ENCODE measurements around the gene ATG2B. TPM values are rescaled to one million over a fixed set of nuclear protein-coding genes. Genes with fewer than 3 reads are reported as not detected.

The ATG2B gene, protein sequence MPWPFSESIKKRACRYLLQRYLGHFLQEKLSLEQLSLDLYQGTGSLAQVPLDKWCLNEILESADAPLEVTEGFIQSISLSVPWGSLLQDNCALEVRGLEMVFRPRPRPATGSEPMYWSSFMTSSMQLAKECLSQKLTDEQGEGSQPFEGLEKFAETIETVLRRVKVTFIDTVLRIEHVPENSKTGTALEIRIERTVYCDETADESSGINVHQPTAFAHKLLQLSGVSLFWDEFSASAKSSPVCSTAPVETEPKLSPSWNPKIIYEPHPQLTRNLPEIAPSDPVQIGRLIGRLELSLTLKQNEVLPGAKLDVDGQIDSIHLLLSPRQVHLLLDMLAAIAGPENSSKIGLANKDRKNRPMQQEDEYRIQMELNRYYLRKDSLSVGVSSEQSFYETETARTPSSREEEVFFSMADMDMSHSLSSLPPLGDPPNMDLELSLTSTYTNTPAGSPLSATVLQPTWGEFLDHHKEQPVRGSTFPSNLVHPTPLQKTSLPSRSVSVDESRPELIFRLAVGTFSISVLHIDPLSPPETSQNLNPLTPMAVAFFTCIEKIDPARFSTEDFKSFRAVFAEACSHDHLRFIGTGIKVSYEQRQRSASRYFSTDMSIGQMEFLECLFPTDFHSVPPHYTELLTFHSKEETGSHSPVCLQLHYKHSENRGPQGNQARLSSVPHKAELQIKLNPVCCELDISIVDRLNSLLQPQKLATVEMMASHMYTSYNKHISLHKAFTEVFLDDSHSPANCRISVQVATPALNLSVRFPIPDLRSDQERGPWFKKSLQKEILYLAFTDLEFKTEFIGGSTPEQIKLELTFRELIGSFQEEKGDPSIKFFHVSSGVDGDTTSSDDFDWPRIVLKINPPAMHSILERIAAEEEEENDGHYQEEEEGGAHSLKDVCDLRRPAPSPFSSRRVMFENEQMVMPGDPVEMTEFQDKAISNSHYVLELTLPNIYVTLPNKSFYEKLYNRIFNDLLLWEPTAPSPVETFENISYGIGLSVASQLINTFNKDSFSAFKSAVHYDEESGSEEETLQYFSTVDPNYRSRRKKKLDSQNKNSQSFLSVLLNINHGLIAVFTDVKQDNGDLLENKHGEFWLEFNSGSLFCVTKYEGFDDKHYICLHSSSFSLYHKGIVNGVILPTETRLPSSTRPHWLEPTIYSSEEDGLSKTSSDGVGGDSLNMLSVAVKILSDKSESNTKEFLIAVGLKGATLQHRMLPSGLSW (N-terminal part only)
- total RNA-seq: 10 to 100 TPM; 16.2 to 17.6 TPM

DNA sequence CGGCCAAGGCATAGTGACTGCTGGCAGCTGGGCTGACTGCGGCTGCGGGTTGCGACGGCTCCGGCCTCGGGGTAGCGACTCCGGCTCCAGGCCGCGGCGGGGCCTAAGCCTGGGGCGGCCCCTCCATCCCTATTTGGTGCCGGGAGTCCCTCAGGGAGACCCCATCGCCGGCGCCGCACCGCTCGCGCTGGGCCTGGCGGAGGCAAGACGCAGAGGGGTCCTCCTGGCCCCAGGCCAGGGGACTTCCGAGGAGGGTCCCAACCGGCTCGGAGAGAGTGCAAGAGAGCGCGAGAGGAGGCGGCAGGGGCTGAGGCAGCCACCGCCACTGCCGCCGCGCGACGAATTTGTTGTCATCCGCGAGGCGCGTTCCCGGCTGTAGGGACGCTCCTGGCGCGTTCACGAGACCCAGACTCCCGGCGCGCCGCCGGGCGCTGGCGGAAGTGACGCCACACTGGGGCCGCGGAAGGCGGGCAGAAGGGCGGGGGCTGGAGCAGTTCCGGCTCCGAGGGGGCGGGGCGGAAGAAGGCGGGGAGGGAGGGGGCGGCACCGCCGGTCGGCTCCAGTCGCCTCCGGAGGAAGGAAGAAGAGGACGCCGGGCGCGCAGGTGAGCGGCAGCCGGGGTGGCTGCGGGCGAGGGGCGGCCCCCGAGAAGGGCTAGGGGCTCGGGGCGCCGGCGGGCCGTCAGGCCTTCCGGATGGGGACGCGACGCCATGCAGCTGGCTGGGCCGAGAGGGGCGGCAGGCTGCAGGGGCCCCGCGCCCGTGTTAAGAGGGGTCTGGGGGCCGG is at the start of gene ATG2B, which contains the start of gene GSKIP:
Gene ATG2B (minus strand): TSS at position 377 of the 786 bp plus-strand sequence. CDS start 365 bp downstream, at position 12.
Gene GSKIP (plus strand): TSS at position 562 of the 786 bp plus-strand sequence. CDS start 18,722 bp downstream, outside the sequence.

DNA sequence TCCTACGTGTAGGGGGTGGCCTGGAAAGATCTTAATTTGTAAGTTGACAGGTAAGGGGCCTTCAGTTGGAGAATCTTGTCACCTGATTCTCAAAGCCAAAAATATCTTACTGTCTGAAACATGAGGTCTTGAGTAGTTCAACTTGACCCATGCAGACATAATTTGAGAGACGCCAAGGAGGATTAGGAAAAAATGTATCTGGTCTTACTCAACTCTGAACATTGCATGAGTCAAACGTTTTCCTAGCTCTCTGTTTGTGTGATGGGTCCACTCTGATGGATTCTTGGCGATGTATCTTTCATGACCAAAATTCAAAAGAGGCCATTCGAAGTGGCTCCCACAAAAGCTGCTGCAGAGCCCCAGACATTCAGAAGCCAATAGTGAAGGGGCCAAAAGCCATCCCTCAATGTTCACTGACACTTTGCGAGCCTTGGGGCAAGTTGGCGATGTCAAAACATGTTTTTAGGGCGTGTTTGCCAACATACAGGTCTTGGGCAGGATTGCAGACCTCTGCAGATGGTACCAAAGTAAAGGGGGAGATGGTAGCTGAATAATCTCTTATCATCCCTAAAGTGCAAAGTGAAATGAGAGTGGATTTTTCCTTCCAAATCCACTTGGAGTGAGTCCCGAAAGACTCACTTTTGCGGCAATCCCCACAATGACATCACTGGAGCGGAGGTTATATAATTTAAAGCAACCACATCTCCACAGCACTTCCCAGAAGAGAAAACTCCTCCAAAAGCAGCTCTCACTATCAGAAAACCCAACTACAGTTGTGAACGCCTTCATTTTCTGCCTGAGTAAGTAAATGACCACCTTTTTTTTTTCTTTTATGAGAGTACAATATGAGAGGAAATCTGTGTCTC is 107.4 kb downstream of the ATG2B start, which contains the start of gene BDKRB1:
Gene BDKRB1 (plus strand): TSS at position 710 of the 866 bp plus-strand sequence. CDS start 7,473 bp downstream, outside the sequence.

Other genes starting within 250 kb of the ATG2B start
- gene BDKRB2, start 158.5 kb downstream of the ATG2B start, total RNA-seq: not detected
- not detected for gene BDKRB1, start 107.1 kb downstream of the ATG2B start, total RNA-seq
- gene GSKIP, start 185 bp upstream of the ATG2B start, total RNA-seq: 10 to 100 TPM; 23.3 to 25.1 TPM
- gene AK7, start 28.8 kb upstream of the ATG2B start, total RNA-seq: under 1 TPM; 0.33 to 0.48 TPM
- 100 to 1,000 TPM; 151 to 163 TPM for gene PAPOLA, start 139.0 kb upstream of the ATG2B start, total RNA-seq

Data from activated naive CD4-positive, alpha-beta T cell treated with anti-CD3 and anti-CD28 coated beads, Interleukin-2, amount 10 ng/mL, durations not matched to agents 5 hours and 36 hours (primary cell).